Measurements from ENCODE around the gene RPL19.

The RPL19 gene

DNA sequence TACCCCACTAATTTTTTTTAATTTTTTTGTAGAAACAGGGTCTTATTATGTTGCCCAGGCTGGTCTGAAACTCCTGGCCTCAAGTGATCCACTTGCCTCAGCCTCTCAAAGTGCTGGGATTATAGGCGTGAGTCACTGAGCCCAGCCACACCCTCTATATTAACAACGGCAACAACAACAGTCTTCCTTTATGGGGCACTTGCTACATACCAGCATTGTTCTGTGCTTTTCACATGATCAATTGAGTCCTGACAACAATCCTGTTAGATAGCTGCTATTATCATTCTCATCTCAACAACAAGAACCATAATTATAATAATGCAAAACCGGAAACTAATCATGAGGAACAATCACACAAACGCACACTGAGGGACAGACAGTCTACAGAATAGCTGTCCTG, 21.5 kb upstream of the RPL19 start:
- no peak overlapping the region for H3K4me3 ChIP-seq (ENCODE audit: low read depth, low read length)
- DNase-seq (ENCODE audit: low read depth): no peak
- TF ChIP-seq, protein P1, sequence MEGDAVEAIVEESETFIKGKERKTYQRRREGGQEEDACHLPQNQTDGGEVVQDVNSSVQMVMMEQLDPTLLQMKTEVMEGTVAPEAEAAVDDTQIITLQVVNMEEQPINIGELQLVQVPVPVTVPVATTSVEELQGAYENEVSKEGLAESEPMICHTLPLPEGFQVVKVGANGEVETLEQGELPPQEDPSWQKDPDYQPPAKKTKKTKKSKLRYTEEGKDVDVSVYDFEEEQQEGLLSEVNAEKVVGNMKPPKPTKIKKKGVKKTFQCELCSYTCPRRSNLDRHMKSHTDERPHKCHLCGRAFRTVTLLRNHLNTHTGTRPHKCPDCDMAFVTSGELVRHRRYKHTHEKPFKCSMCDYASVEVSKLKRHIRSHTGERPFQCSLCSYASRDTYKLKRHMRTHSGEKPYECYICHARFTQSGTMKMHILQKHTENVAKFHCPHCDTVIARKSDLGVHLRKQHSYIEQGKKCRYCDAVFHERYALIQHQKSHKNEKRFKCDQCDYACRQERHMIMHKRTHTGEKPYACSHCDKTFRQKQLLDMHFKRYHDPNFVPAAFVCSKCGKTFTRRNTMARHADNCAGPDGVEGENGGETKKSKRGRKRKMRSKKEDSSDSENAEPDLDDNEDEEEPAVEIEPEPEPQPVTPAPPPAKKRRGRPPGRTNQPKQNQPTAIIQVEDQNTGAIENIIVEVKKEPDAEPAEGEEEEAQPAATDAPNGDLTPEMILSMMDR (IDR thresholded peaks at IDR 0.05; ENCODE audit: insufficient read depth, low read depth, low read length, missing control alignments): no peak

DNA sequence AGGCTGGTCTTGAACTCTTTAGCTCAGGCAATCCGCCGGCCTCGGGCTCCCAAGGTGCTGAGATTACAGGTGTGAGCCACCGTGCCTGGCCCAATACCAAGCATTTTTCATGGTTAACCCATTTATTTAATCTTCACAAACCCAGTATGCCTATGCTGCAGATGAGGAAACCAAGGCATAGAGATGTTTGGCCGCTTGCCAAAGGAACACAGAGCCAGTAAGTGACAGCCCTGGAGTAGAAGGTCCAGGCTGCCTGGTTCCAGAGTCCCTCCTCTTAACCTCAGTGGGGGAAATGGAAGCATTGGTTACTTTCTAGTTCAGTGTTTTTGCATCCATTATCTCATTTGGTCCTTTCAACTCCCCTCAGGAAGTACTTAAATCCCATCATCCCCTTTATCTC, 18.8 kb upstream of the RPL19 start:
- TF ChIP-seq, protein P1 (IDR thresholded peaks at IDR 0.05; ENCODE audit: insufficient read depth, low read depth, low read length, missing control alignments): no peak
- H3K4me3 ChIP-seq (ENCODE audit: low read depth, low read length): no peak overlapping the region
- no peak for DNase-seq (ENCODE audit: low read depth)

DNA sequence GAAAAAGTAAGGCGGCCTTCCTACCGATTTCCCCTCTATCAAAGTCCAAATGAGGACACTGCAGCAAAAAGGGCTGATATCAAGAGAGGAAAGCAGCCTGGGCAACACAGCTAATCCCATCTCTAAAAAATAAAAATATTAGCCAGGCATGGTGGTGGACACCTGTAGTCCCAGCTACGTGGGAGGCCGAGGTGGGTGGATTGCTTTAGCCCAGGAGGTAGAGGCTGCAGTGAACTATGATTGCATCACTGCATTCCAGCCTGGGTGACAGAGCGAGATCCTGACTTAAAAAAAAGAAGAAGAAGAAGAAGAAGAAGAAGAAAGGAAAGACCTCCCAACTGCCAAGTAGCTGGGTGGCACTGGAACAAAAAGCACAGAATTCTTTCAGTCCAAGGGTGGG, 17.0 kb upstream of the RPL19 start:
- no peak for DNase-seq (ENCODE audit: low read depth)
- no peak overlapping the region for H3K4me3 ChIP-seq (ENCODE audit: low read depth, low read length)
- TF ChIP-seq, protein P1 (IDR thresholded peaks at IDR 0.05; ENCODE audit: insufficient read depth, low read depth, low read length, missing control alignments): no peak

DNA sequence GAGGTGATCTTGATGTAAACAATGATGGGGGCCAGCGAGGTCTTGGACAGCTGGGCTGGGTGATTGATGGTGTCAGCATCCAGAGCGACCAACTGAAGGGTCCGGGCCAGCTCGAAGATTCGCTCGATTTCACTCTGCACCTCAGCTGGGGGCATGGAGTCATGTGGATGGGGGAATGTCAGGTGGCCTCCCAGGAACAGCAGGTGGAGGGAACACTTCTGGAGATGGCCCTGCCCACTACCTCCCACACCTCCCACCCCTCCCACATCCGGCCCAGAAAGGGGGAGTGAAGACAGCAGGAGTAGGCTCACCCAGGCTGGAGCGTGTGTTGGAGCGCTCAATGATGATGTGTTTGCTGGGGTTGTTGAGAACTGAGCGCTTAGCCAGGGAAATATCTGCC, 16.4 kb upstream of the RPL19 start:
- DNase-seq (ENCODE audit: low read depth): no peak
- TF ChIP-seq, protein P1 (IDR thresholded peaks at IDR 0.05; ENCODE audit: insufficient read depth, low read depth, low read length, missing control alignments): no peak
- no peak overlapping the region for H3K4me3 ChIP-seq (ENCODE audit: low read depth, low read length)

DNA sequence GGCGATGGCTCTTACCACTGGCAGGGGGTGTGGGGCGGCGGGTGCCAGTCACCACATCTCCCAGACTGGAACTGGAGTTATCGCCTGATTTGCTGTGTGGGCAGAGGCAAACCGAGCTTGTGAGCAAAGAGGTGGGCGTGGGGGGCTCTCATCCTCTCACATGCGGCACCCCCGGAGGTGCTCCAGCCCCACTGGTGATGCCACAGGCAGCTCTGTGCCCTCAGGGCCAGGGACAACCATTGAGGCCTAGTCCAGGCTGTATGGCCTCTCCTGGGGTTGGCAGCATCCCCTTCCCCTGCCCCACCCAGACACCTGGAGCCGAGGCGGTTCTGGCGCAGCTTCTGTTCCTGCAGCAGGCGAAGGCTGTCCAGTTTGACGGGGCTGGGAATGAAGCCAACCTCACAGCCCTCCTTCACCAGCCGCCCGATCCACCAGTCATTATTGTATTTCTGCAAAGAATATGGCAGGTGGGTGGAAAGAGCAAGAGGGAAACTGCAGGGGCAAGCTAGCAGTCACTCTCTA, 13.5 kb upstream of the RPL19 start:
- no peak for DNase-seq (ENCODE audit: low read depth)
- no peak overlapping the region for H3K4me3 ChIP-seq (ENCODE audit: low read depth, low read length)
- TF ChIP-seq, protein P1 (IDR thresholded peaks at IDR 0.05; ENCODE audit: insufficient read depth, low read depth, low read length, missing control alignments): no peak

DNA sequence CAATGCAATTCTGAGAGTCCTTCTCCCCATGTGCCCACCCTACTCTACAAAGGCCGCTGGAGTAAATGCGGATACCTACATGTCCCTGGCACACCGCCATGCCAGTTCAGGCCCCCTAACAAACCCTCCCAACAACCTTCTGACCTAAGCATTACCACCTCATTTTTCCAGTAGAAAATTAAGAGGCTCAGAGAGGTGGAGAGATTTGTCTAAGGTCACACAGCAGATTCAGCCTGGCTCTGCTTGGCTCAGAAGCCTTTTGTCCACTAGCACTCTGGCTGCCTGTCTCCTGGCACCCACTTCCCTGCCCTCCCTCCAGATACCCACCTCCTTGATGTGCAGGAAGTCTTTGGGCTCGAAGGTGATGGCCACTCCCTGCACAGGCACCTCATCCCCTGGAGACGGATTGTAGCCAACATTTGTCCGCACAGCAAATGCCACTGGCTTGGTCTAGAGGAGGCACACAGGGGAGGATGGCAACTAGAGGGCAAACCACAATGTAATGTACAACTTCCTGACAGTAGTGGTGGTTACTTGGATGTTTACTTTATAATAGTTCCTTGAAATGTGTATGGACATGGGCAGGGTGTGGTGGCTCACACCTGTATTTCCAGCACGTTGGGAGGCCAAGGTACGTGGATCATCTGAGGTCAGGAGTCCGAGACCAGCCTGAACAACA, 12.8 kb upstream of the RPL19 start:
- no peak overlapping the region for H3K4me3 ChIP-seq (ENCODE audit: low read depth, low read length)
- TF ChIP-seq, protein P1 (IDR thresholded peaks at IDR 0.05; ENCODE audit: insufficient read depth, low read depth, low read length, missing control alignments): no peak
- no peak for DNase-seq (ENCODE audit: low read depth)
